Measurements from ENCODE around the gene TAC3. TPM values are rescaled to one million over a fixed set of nuclear protein-coding genes. Genes with fewer than 3 reads are reported as not detected.
A peak's percentile ranks its signal among the peaks of the same experiment; 100 is the strongest.
"Not testable (repeated sequence)": the region's sequence is repeated elsewhere in the genome, so short reads cannot be mapped to it uniquely, and the experiment has no call there.

TAC3 gene
- total RNA-seq, 4 donors from 2014 or later = 9.6 to 13.8 (median 9.9) TPM; not detected in 1

DNA sequence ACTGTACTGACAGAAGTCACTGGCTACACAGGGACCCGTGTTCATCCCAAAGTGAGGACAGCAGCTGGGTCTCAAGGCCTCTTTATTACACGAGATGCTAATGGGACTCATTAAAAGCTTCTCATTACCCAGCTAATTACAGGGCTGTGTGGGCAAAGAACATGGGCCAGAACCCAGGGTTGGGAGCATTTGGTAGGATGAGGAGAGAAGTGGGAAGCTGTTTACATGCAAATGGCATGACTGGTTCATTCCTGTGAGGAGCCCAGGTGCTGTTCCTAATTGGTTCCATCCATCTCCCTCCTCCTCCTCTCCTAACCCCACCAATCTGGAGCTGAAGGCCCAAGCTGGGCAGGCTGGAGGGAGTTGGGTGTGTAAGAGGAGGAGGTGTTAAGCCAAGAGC lies 8.9 kb upstream of the TAC3 start:
- H3K4me1 ChIP-seq = peaks cover 0 to 8% (median 0%) of the 10 kb centered on the region in 4 donors
- no peaks in the 10 kb centered on the region for H3K9me3 ChIP-seq
- peaks cover 0 to 38% (median 0%) of the 10 kb centered on the region in 3 donors for H3K36me3 ChIP-seq
- H3K27me3 ChIP-seq = no peaks in the 10 kb centered on the region
- no peak overlapping the region for H3K27ac ChIP-seq
- TF ChIP-seq, protein P1, sequence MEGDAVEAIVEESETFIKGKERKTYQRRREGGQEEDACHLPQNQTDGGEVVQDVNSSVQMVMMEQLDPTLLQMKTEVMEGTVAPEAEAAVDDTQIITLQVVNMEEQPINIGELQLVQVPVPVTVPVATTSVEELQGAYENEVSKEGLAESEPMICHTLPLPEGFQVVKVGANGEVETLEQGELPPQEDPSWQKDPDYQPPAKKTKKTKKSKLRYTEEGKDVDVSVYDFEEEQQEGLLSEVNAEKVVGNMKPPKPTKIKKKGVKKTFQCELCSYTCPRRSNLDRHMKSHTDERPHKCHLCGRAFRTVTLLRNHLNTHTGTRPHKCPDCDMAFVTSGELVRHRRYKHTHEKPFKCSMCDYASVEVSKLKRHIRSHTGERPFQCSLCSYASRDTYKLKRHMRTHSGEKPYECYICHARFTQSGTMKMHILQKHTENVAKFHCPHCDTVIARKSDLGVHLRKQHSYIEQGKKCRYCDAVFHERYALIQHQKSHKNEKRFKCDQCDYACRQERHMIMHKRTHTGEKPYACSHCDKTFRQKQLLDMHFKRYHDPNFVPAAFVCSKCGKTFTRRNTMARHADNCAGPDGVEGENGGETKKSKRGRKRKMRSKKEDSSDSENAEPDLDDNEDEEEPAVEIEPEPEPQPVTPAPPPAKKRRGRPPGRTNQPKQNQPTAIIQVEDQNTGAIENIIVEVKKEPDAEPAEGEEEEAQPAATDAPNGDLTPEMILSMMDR (IDR thresholded peaks at IDR 0.05) = no peak
- TF ChIP-seq POLR2A (IDR thresholded peaks at IDR 0.05) = no peak
- DNase-seq = peak in 1 of 3 donors; percentile 28
- no peak overlapping the region for H3K4me3 ChIP-seq

DNA sequence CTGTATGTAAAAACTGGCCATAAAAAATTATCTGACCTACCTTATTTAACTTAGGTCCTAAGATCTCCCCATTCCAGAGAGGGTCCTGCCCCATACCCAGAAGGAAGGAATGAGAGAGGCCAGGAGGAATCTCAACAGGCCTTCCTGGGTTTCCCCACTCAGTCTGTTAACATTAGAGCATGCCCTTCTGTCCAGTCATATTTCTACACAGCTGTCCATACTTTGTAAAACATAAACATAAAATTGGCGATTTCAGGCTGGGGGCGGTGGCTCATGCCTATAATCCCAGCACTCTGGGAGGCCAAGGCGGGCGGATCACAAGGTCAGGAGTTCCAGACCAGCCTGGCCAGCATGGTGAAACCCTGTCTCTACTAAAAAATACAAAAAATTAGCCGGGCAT lies 6.0 kb upstream of the TAC3 start:
- peaks cover 0 to 12% (median 0%) of the 10 kb centered on the region in 3 donors for H3K36me3 ChIP-seq
- H3K27ac ChIP-seq, H3K4me1 ChIP-seq, H3K4me3 ChIP-seq, H3K27me3 ChIP-seq, H3K9me3 ChIP-seq, DNase-seq: not testable (repeated sequence)

- Histone ChIP-seq H3K27me3 (no peaks in the 10 kb centered on the region), H3K27ac (no peak overlapping the region), H3K4me3 (no peak overlapping the region), H3K9me3 (no peaks in the 10 kb centered on the region), H3K36me3 (no peaks in the 10 kb centered on the region), H3K4me1 (no peaks in the 10 kb centered on the region)
- TF ChIP-seq, protein P1 (IDR thresholded peaks at IDR 0.05) = no peak
- TF ChIP-seq POLR2A (IDR thresholded peaks at IDR 0.05) = no peak
- no peak for DNase-seq
These were observed 3.8 kb upstream of the TAC3 start for GRCh38 chr12:57019983-57020719.

- DNase-seq = no peak
- Histone ChIP-seq H3K27me3 (no peaks in the 10 kb centered on the region), H3K4me3 (no peak overlapping the region), H3K36me3 (no peaks in the 10 kb centered on the region), H3K4me1 (no peaks in the 10 kb centered on the region), H3K27ac (no peak overlapping the region), H3K9me3 (no peaks in the 10 kb centered on the region)
- TF ChIP-seq POLR2A (IDR thresholded peaks at IDR 0.05) = no peak
- TF ChIP-seq, protein P1 (IDR thresholded peaks at IDR 0.05) = no peak
These were observed 2.6 kb upstream of the TAC3 start for GRCh38 chr12:57018906-57019305.

DNA sequence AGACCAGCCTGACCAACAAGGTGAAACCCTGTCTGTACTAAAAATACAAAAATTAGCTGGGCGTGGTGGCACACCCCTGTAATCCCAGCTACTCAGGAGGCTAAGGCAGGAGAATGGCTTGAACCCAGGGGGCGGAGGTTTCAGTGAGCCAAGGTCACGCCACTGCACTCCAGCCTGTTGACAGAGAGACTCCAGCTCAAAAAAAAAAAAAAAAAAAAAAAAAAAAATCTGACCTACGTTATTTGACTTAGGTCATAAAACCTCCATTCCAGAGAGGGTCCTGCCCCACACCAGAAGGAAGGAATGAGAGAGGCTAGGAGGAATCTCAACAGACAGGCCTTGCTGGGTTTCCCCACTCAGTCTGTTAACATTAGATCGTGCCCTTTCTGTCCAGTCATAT lies 2.0 kb upstream of the TAC3 start:
- not testable (repeated sequence) for H3K27ac ChIP-seq, DNase-seq, H3K27me3 ChIP-seq, H3K36me3 ChIP-seq, H3K4me3 ChIP-seq, H3K9me3 ChIP-seq, H3K4me1 ChIP-seq

GRCh38 chr12:57012600-57013465 lies 3.5 kb downstream of the TAC3 start:
- Histone ChIP-seq H3K27me3 (no peaks in the 10 kb centered on the region), H3K4me1 (peaks cover 0 to 11% (median 3%) of the 10 kb centered on the region in 4 donors), H3K9me3 (no peaks in the 10 kb centered on the region), H3K36me3 (no peaks in the 10 kb centered on the region), H3K4me3 (no peak overlapping the region), H3K27ac (no peak overlapping the region)
- DNase-seq = peak in 2 of 3 donors; percentile 15 to 21
- TF ChIP-seq, protein P1 (IDR thresholded peaks at IDR 0.05) = no peak
- TF ChIP-seq POLR2A (IDR thresholded peaks at IDR 0.05) = no peak
